ENCODE results near the gene TYW5. TPM values are rescaled to one million over a fixed set of nuclear protein-coding genes. Genes with fewer than 3 reads are reported as not detected.

The TYW5 gene
- polyA plus RNA-seq, 1 donor (not counting 4 experiments of a cell fraction or from before 2014, with no cell fraction given), result 9.9 TPM

GRCh38 chr2:199975273-199975895 is 20.1 kb upstream of the TYW5 start:
- Histone ChIP-seq H3K27me3 (ENCODE audit: control insufficient read depth, extremely low read depth, insufficient read depth, low read length) (no peaks in the 10 kb centered on the region), H3K9me1 (ENCODE audit: control insufficient read depth, extremely low read depth, insufficient read depth, low read length) (no peaks in the 10 kb centered on the region), H3K27ac (ENCODE audit: control insufficient read depth, insufficient read depth, low read length) (peak overlapping the region; percentile 65), H3K36me3 (ENCODE audit: control insufficient read depth in 2 of 2, extremely low read depth in 1 of 2, insufficient read depth in 2 of 2, low read length in 2 of 2) (peaks cover 0 to 3% of the 10 kb centered on the region in 2 experiments), H3K9me3 (ENCODE audit: control insufficient read depth, low read depth, low read length) (no peaks in the 10 kb centered on the region), H3K4me1 (ENCODE audit: control insufficient read depth, extremely low read depth, insufficient read depth, low read length) (peaks cover 18% of the 10 kb centered on the region), H2AFZ (ENCODE audit: control insufficient read depth, low read length) (no peak overlapping the region), H3K4me3 (ENCODE audit: control insufficient read depth in 2 of 3, extremely low read depth in 1 of 3, insufficient read depth in 2 of 3, low read depth in 1 of 3, low read length in 3 of 3) (no peak overlapping the region), H3K9ac (ENCODE audit: control insufficient read depth, extremely low read depth, insufficient read depth, low read length) (no peak overlapping the region), H3K4me2 (ENCODE audit: control insufficient read depth, extremely low read depth, insufficient read depth, low read depth, low read length) (no peak overlapping the region), H4K20me1 (ENCODE audit: control insufficient read depth, extremely low read depth, insufficient read depth, low read length) (no peaks in the 10 kb centered on the region), H3K79me2 (ENCODE audit: control insufficient read depth, insufficient read depth, low read length) (no peaks in the 10 kb centered on the region)
- DNase-seq (ENCODE audit: low read depth, low spot score), result no peak
- FAIRE-seq, result no peak
- TF ChIP-seq EZH2 (IDR thresholded peaks at IDR 0.05; ENCODE audit: low read length), result no peak
- no peak for TF ChIP-seq CTCF (optimal IDR thresholded peaks at IDR 0.05 in 1 of 3, IDR thresholded peaks at IDR 0.05 in 1 of 3, conservative IDR thresholded peaks at IDR 0.05 in 1 of 3; ENCODE audit: extremely low read depth in 1 of 3, insufficient read depth in 2 of 3, low read length in 3 of 3)
- dilution Hi-C loops (cut with MboI; ENCODE audit: extremely low pct_ligation_motif_present, low sequenced_read_pairs), result no loop called here

- H3K36me3 ChIP-seq (ENCODE audit: control insufficient read depth in 2 of 2, extremely low read depth in 1 of 2, insufficient read depth in 2 of 2, low read length in 2 of 2), result peaks cover 2 to 3% of the 10 kb centered on the region in 2 experiments
- H3K4me1 ChIP-seq (ENCODE audit: control insufficient read depth, extremely low read depth, insufficient read depth, low read length), result peaks cover 14% of the 10 kb centered on the region
- H4K20me1 ChIP-seq (ENCODE audit: control insufficient read depth, extremely low read depth, insufficient read depth, low read length), result no peaks in the 10 kb centered on the region
- no peaks in the 10 kb centered on the region for H3K9me1 ChIP-seq (ENCODE audit: control insufficient read depth, extremely low read depth, insufficient read depth, low read length)
- no peaks in the 10 kb centered on the region for H3K27me3 ChIP-seq (ENCODE audit: control insufficient read depth, extremely low read depth, insufficient read depth, low read length)
- FAIRE-seq (peak; percentile 83), DNase-seq (ENCODE audit: low read depth, low spot score) (no peak)
- dilution Hi-C loops (cut with MboI; ENCODE audit: extremely low pct_ligation_motif_present, low sequenced_read_pairs), result no loop called here
- H3K79me2 ChIP-seq (ENCODE audit: control insufficient read depth, insufficient read depth, low read length), result no peaks in the 10 kb centered on the region
- H3K4me3 ChIP-seq (ENCODE audit: control insufficient read depth in 2 of 3, extremely low read depth in 1 of 3, insufficient read depth in 2 of 3, low read depth in 1 of 3, low read length in 3 of 3), result no peak overlapping the region
- H3K9me3 ChIP-seq (ENCODE audit: control insufficient read depth, low read depth, low read length), result no peaks in the 10 kb centered on the region
- H3K4me2 ChIP-seq (ENCODE audit: control insufficient read depth, extremely low read depth, insufficient read depth, low read depth, low read length), result no peak overlapping the region
- H3K27ac ChIP-seq (ENCODE audit: control insufficient read depth, insufficient read depth, low read length), result no peak overlapping the region
- no peak overlapping the region for H2AFZ ChIP-seq (ENCODE audit: control insufficient read depth, low read length)
- no peak overlapping the region for H3K9ac ChIP-seq (ENCODE audit: control insufficient read depth, extremely low read depth, insufficient read depth, low read length)
- no peak for TF ChIP-seq EZH2 (IDR thresholded peaks at IDR 0.05; ENCODE audit: low read length)
- peak in 2 of 3 experiments; percentile 18 to 52 for TF ChIP-seq CTCF (optimal IDR thresholded peaks at IDR 0.05 in 1 of 3, IDR thresholded peaks at IDR 0.05 in 1 of 3, conservative IDR thresholded peaks at IDR 0.05 in 1 of 3; ENCODE audit: extremely low read depth in 1 of 3, insufficient read depth in 2 of 3, low read length in 3 of 3)
Observed at GRCh38 chr2:199973703-199974102, 18.4 kb upstream of the TYW5 start.

Measured in keratinocyte (primary cell).